ENCODE data around the gene FBXL16. TPM values are rescaled to one million over a fixed set of nuclear protein-coding genes. Genes with fewer than 3 reads are reported as not detected.
A peak's percentile ranks its signal among the peaks of the same experiment; 100 is the strongest.

Gene FBXL16
- total and polyA plus RNA-seq, 9 of the 15 experiments (the other 6 are each of a cell fraction or from before 2014, with no cell fraction given), result 0.21 to 8.2 (median 1.7) TPM

DNA sequence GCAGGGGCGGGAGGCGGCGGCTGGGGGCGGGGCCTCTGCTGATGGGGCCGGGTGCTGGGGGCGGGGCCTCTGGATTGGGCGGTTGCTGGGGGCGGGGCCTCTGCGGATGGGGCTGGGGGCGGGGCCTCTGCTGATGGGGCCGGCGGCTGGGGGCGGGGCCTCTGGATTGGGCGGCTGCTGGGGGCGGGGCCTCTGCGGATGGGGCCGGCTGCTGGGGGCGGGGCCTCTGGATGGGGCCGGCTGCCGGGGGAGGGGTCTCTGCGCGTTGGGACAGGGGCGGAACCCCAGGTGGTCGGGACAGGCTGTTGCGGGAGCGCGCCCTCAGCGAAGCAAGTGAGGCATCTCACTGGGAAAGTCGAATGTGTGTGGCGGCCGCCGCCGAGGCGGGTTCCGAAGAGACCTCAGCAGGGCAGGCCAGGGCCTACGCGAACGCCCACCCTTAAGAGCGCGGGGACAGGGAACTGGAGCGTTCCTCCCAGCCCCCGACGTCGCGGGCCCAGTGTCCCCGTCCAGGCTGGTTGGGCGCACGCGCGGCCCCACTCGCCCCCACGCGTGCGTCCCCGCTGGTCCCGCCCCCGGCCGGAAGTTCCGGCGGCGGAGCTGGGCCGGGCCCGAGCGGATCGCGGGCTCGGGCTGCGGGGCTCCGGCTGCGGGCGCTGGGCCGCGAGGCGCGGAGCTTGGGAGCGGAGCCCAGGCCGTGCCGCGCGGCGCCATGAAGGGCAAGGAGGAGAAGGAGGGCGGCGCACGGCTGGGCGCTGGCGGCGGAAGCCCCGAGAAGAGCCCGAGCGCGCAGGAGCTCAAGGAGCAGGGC, 25.6 kb downstream of the FBXL16 start, which contains the start of gene STUB1 (continued):
- TF ChIP-seq PHF20 (IDR thresholded peaks at IDR 0.05; ENCODE audit: partially characterized antibody), result no peak
- no peak for TF ChIP-seq BACH1 (tag; IDR thresholded peaks at IDR 0.05)
- TF ChIP-seq SUPT5H (IDR thresholded peaks at IDR 0.05), result peak; percentile 23
- no peak for TF ChIP-seq THRAP3 (IDR thresholded peaks at IDR 0.05; ENCODE audit: borderline replicate concordance)
- TF ChIP-seq GTF2F1 (IDR thresholded peaks at IDR 0.05; ENCODE audit: low read depth, low read length), result no peak
- no peak for TF ChIP-seq ZNF668 (CRISPR knock-in tag; IDR thresholded peaks at IDR 0.05)
- no peak for TF ChIP-seq FIP1L1 (IDR thresholded peaks at IDR 0.05; ENCODE audit: low read depth, low read length, poor library complexity, severe bottlenecking)
- TF ChIP-seq SMARCB1 (IDR thresholded peaks at IDR 0.05; ENCODE audit: insufficient read length, low read depth), result no peak
- TF ChIP-seq, protein P1, sequence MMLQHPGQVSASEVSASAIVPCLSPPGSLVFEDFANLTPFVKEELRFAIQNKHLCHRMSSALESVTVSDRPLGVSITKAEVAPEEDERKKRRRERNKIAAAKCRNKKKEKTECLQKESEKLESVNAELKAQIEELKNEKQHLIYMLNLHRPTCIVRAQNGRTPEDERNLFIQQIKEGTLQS (IDR thresholded peaks at IDR 0.05), result no peak
- TF ChIP-seq, protein P1 (CRISPR knock-in tag; conservative IDR thresholded peaks at IDR 0.05), result no peak
- TF ChIP-seq TARDBP (IDR thresholded peaks at IDR 0.05), result peak; percentile 85
- no peak for TF ChIP-seq MAFK (IDR thresholded peaks at IDR 0.05; ENCODE audit: low read length)
- peak; percentile 68 for TF ChIP-seq GABPB1 (CRISPR knock-in tag; IDR thresholded peaks at IDR 0.05)
- no peak for TF ChIP-seq DACH1 (IDR thresholded peaks at IDR 0.05; ENCODE audit: partially characterized antibody)
- no peak for TF ChIP-seq HDAC6 (IDR thresholded peaks at IDR 0.05; ENCODE audit: low read depth, low read length)
- no peak for TF ChIP-seq HDAC8 (tag; IDR thresholded peaks at IDR 0.05)
- TF ChIP-seq HCFC1 (IDR thresholded peaks at IDR 0.05; ENCODE audit: low read depth, low read length), result 0 out of 2 replicates have a peak, but pooled peaks have one; percentile 27
- TF ChIP-seq, protein P2, sequence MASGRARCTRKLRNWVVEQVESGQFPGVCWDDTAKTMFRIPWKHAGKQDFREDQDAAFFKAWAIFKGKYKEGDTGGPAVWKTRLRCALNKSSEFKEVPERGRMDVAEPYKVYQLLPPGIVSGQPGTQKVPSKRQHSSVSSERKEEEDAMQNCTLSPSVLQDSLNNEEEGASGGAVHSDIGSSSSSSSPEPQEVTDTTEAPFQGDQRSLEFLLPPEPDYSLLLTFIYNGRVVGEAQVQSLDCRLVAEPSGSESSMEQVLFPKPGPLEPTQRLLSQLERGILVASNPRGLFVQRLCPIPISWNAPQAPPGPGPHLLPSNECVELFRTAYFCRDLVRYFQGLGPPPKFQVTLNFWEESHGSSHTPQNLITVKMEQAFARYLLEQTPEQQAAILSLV (tag; IDR thresholded peaks at IDR 0.05), result no peak
- TF ChIP-seq, protein P3, sequence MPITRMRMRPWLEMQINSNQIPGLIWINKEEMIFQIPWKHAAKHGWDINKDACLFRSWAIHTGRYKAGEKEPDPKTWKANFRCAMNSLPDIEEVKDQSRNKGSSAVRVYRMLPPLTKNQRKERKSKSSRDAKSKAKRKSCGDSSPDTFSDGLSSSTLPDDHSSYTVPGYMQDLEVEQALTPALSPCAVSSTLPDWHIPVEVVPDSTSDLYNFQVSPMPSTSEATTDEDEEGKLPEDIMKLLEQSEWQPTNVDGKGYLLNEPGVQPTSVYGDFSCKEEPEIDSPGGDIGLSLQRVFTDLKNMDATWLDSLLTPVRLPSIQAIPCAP (CRISPR knock-in tag; IDR thresholded peaks at IDR 0.05; ENCODE audit: borderline replicate concordance), result no peak
- TF ChIP-seq ESRRA (IDR thresholded peaks at IDR 0.05; ENCODE audit: borderline replicate concordance, low read depth), result no peak
- TF ChIP-seq HIVEP1 (CRISPR knock-in tag; IDR thresholded peaks at IDR 0.05), result no peak
- TF ChIP-seq CBX2 (IDR thresholded peaks at IDR 0.05; ENCODE audit: insufficient read depth, low read length, poor library complexity, severe bottlenecking), result no peak
- TF ChIP-seq BHLHE40 (IDR thresholded peaks at IDR 0.05; ENCODE audit: low read length), result peak; percentile 73
- TF ChIP-seq ARID2 (IDR thresholded peaks at IDR 0.05), result no peak
- TF ChIP-seq, protein P4, sequence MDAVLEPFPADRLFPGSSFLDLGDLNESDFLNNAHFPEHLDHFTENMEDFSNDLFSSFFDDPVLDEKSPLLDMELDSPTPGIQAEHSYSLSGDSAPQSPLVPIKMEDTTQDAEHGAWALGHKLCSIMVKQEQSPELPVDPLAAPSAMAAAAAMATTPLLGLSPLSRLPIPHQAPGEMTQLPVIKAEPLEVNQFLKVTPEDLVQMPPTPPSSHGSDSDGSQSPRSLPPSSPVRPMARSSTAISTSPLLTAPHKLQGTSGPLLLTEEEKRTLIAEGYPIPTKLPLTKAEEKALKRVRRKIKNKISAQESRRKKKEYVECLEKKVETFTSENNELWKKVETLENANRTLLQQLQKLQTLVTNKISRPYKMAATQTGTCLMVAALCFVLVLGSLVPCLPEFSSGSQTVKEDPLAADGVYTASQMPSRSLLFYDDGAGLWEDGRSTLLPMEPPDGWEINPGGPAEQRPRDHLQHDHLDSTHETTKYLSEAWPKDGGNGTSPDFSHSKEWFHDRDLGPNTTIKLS (IDR thresholded peaks at IDR 0.05; ENCODE audit: borderline replicate concordance, low read depth), result no peak
- TF ChIP-seq ZNF41 (CRISPR knock-in tag; conservative IDR thresholded peaks at IDR 0.05), result no peak
- no peak for TF ChIP-seq SMC3 (conservative IDR thresholded peaks at IDR 0.05; ENCODE audit: insufficient read depth, low read depth, low read length)

All from K562 (cell line).